ENCODE data around the gene TOMM7.
"Not testable (repeated sequence)": the region's sequence is repeated elsewhere in the genome, so short reads cannot be mapped to it uniquely, and the experiment has no call there.

The TOMM7 gene

DNA sequence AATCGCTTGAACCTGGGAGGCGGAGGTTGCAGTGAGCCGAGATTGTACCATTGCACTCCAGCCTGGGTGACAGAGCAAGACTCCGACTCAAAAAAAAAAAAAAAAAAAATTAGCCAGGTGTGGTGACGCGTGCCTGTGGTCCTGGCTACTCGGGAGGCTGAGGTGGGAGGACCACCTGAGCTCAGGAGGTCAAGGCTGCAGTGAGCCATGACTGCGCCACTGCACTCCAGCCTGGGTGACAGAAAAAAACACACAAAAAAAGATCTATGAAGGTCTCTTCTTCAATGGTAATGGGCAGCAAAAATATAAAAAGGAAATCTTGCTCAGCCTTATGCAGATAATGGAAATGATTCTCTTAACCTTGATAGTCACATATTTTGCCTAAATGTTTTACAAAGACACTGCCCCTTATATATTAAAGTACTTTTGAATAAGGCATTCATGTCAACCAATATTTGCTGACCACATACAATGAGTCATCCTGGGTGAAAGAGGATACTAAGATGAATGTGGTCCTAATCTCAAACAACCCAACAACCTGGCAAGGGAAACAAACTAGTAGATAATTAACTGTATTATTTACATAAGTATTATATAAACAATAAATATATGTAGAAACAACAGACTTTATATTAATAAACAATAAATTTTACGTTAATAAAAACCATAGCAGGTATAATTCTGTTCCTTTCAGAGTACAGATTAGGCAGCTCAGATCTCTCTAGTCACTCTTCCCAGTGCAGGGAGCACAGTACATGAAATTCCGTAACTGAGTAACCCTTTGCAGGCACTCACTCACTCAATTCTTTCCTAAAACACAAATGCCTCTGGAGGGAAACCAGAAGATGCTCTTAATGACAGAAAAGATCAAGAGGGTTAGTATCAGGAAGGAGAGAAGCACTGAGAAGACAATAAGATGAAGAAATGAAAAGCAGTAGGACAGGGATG is 8.1 kb downstream of the TOMM7 start:
- Histone ChIP-seq H3K4me3 (ENCODE audit: low read depth in 1 of 2, low read length in 2 of 2) (no peak overlapping the region), H3K27ac (ENCODE audit: low read length) (no peak overlapping the region), H3K27me3 (ENCODE audit: low read depth, low read length) (no peaks in the 10 kb centered on the region), H3K9me3 (ENCODE audit: control insufficient read depth in 1 of 2, low read length in 2 of 2) (no peaks in the 10 kb centered on the region), H3K4me1 (ENCODE audit: control insufficient read depth in 1 of 2, insufficient read depth in 2 of 2, low read length in 2 of 2) (peaks cover 0 to 2% of the 10 kb centered on the region in 2 donors), H3K36me3 (ENCODE audit: control insufficient read depth in 1 of 2, insufficient read depth in 2 of 2, low read length in 2 of 2) (peaks cover 27 to 58% of the 10 kb centered on the region in 2 donors)

DNA sequence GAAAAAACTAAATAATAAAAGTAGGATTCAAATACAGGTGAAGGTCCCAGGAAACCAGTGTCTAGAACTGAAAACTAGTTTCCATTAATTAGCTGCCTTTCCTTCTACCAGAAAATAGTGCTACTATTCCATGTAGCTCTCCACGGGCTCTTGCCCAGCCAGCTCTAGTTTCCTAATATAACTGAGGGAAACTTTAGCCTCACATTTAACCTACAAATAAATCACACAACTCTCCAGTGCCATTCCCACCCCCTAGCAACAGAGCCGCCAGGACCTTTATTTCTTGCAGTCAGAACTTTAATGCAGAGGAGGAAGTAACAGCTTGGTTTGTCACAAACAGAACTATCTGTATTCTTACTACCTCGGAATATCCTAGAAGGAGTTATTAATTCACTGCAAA is 10.3 kb downstream of the TOMM7 start:
- no peaks in the 10 kb centered on the region for H3K4me1 ChIP-seq (ENCODE audit: control insufficient read depth in 1 of 2, insufficient read depth in 2 of 2, low read length in 2 of 2)
- H3K4me3 ChIP-seq (ENCODE audit: low read depth in 1 of 2, low read length in 2 of 2) = no peak overlapping the region
- no peak overlapping the region for H3K27ac ChIP-seq (ENCODE audit: low read length)
- H3K27me3 ChIP-seq (ENCODE audit: low read depth, low read length) = no peaks in the 10 kb centered on the region
- peaks cover 23 to 53% of the 10 kb centered on the region in 2 donors for H3K36me3 ChIP-seq (ENCODE audit: control insufficient read depth in 1 of 2, insufficient read depth in 2 of 2, low read length in 2 of 2)
- H3K9me3 ChIP-seq (ENCODE audit: control insufficient read depth in 1 of 2, low read length in 2 of 2) = no peaks in the 10 kb centered on the region

DNA sequence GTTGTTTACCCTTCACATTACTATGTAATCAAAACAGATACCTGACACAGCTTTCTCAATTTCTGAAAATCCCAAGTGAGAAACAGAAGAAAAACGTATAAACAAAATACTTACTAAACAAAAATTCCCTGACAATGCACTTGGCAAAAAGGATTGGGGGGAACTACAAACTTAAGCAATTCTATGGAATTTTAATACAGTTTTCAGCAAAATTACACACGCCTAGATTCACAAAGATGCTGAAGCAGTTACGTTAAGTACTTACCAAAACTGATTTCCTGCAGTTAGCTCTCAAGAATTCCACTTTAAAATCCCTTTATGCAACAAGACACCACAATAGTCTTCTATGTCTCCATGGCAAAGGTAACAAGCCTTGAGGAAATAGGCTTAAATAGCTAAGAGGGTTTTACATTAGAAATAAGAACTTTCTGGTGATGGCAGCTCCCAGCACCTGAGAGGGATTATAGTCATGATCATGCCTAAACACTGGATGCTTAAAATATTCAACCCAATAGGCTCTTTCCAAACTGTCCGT is 10.8 kb downstream of the TOMM7 start:
- Histone ChIP-seq H3K27ac (ENCODE audit: low read length) (no peak overlapping the region), H3K27me3 (ENCODE audit: low read depth, low read length) (no peaks in the 10 kb centered on the region), H3K36me3 (ENCODE audit: control insufficient read depth in 1 of 2, insufficient read depth in 2 of 2, low read length in 2 of 2) (peaks cover 23 to 48% of the 10 kb centered on the region in 2 donors), H3K4me3 (ENCODE audit: low read depth in 1 of 2, low read length in 2 of 2) (no peak overlapping the region), H3K4me1 (ENCODE audit: control insufficient read depth in 1 of 2, insufficient read depth in 2 of 2, low read length in 2 of 2) (no peaks in the 10 kb centered on the region), H3K9me3 (ENCODE audit: control insufficient read depth in 1 of 2, low read length in 2 of 2) (no peaks in the 10 kb centered on the region)

DNA sequence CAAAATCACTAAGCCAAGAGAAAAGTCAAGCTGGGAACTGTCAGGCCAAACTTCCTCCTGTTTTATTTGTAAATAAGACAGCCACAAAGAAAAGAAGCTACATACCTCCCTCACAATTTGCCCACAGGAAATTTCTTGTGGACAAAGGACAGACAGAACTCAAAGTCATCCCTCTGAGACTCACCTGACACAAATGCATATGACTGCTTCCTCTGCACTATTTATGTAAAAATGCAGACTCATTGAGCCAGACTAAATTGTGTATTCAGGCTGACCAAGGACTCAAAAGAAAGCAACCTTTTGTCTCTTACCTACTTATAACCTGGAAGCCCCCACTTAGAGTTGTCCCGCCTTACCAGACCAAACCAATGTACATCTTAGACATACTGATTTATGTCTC is 11.8 kb downstream of the TOMM7 start:
- H3K36me3 ChIP-seq (ENCODE audit: control insufficient read depth in 1 of 2, insufficient read depth in 2 of 2, low read length in 2 of 2) = peaks cover 18 to 38% of the 10 kb centered on the region in 2 donors
- no peak overlapping the region for H3K4me3 ChIP-seq (ENCODE audit: low read depth in 1 of 2, low read length in 2 of 2)
- no peaks in the 10 kb centered on the region for H3K27me3 ChIP-seq (ENCODE audit: low read depth, low read length)
- no peak overlapping the region for H3K27ac ChIP-seq (ENCODE audit: low read length)
- no peaks in the 10 kb centered on the region for H3K4me1 ChIP-seq (ENCODE audit: control insufficient read depth in 1 of 2, insufficient read depth in 2 of 2, low read length in 2 of 2)
- H3K9me3 ChIP-seq (ENCODE audit: control insufficient read depth in 1 of 2, low read length in 2 of 2) = no peaks in the 10 kb centered on the region

DNA sequence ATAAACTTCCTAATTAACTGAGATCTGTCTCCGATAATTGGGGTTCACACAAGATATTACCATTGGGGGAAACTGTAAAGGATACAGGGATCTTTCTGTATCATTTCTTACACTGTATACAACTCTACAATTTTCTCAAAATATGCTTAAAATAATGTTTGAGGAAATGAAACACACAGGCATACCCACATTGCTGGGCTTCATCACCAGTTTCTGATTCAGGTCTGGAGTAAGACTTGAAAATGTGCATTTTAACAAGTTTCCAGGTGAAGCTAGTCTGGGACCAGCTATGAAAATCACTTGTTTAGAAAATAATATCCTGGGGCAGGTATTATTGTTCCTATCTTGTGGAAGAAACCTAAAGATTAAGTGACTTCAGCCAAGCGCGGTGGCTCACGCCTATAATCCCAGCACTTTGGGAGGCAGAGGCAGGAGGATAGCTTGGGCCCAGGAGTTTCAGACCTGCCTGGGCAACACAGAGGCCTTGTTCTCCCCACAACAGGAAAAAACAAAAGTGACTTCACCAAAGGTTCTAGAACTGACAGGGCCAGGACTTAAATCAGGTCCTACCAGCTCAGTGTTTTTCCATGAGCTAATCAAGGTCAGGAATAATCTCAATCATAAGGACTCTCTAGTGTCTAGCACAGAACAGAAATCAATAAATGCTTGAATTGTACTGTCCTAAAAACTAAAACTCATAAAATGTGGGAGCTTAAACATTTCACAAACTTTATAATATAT is 12.6 kb downstream of the TOMM7 start:
- no peak overlapping the region for H3K27ac ChIP-seq (ENCODE audit: low read length)
- no peaks in the 10 kb centered on the region for H3K9me3 ChIP-seq (ENCODE audit: control insufficient read depth in 1 of 2, low read length in 2 of 2)
- peaks cover 15 to 31% of the 10 kb centered on the region in 2 donors for H3K36me3 ChIP-seq (ENCODE audit: control insufficient read depth in 1 of 2, insufficient read depth in 2 of 2, low read length in 2 of 2)

DNA sequence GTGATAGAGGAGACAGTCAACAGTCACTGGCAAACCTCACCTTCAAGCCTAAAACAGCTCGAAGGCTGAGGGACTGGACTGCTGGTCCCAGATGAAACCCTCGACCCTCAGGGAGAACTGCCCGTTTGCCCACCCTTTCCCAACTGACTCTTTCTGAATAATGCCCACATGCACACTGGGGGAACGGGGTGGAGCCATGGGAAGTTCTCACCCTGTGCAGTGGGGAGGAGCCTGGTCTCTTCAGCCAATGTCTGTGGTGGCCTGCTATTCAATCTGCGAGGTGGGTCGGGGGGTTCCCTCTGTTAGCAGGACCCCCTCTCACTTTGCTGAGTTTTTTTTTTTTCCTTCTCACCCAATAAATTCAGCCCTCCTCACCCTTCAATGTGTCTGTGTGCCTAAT is 14.5 kb downstream of the TOMM7 start:
- no peak overlapping the region for H3K27ac ChIP-seq (ENCODE audit: low read length)
- H3K27me3 ChIP-seq (ENCODE audit: low read depth, low read length) = no peaks in the 10 kb centered on the region
- H3K36me3 ChIP-seq (ENCODE audit: control insufficient read depth in 1 of 2, insufficient read depth in 2 of 2, low read length in 2 of 2) = peaks cover 10 to 23% of the 10 kb centered on the region in 2 donors
- H3K4me3 ChIP-seq (ENCODE audit: low read depth in 1 of 2, low read length in 2 of 2) = no peak overlapping the region
- no peaks in the 10 kb centered on the region for H3K9me3 ChIP-seq (ENCODE audit: control insufficient read depth in 1 of 2, low read length in 2 of 2)
- no peaks in the 10 kb centered on the region for H3K4me1 ChIP-seq (ENCODE audit: control insufficient read depth in 1 of 2, insufficient read depth in 2 of 2, low read length in 2 of 2)

More for the DNA sequence above, 12.6 kb downstream of the TOMM7 start:
- Histone ChIP-seq H3K4me3 (ENCODE audit: low read depth in 1 of 2, low read length in 2 of 2) (no peak overlapping the region), H3K27me3 (ENCODE audit: low read depth, low read length) (no peaks in the 10 kb centered on the region), H3K4me1 (ENCODE audit: control insufficient read depth in 1 of 2, insufficient read depth in 2 of 2, low read length in 2 of 2) (no peaks in the 10 kb centered on the region)

DNA sequence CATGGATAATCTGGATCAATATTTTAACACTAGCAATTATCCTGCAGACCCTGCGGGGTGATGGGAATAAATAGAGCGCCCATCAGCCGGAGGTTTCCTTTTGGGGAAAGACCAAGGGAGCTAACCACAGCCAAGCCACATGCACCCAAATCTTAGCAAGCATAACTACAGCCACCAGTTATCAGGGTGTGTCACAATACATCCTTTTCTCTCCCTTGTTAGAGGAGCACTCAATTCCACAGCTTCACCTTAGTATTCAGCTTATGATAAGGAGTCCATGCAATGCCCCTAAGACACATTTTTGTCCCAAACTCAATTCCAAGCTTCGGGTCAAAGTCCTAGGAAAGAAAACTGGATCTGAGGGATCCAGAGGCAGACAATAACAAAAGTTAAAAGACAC is 15.9 kb downstream of the TOMM7 start:
- Histone ChIP-seq H3K27me3 (ENCODE audit: low read depth, low read length) (no peaks in the 10 kb centered on the region), H3K9me3 (ENCODE audit: control insufficient read depth in 1 of 2, low read length in 2 of 2) (no peaks in the 10 kb centered on the region), H3K4me1 (ENCODE audit: control insufficient read depth in 1 of 2, insufficient read depth in 2 of 2, low read length in 2 of 2) (no peaks in the 10 kb centered on the region), H3K4me3 (ENCODE audit: low read depth in 1 of 2, low read length in 2 of 2) (no peak overlapping the region), H3K36me3 (ENCODE audit: control insufficient read depth in 1 of 2, insufficient read depth in 2 of 2, low read length in 2 of 2) (peaks cover 1 to 11% of the 10 kb centered on the region in 2 donors), H3K27ac (ENCODE audit: low read length) (no peak overlapping the region)

DNA sequence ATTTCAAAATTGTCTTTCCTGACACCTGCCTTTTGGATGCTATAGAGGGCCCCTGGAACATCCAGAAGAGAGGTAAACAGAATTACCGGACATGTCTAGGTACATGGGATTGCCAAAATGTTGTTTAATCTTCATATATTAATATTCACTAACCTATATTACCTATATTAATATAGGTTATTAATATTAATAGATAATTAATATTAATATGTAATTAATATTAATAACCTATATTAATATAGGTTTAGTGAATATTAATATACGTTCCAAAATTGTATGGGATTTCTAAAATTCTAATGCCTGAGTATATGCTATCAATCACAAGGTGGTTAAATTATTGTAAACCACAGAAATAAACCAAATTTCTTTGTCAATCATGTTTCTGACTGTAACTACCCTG is 17.4 kb downstream of the TOMM7 start:
- no peaks in the 10 kb centered on the region for H3K4me1 ChIP-seq (ENCODE audit: control insufficient read depth in 1 of 2, insufficient read depth in 2 of 2, low read length in 2 of 2)
- H3K27me3 ChIP-seq (ENCODE audit: low read depth, low read length) = no peaks in the 10 kb centered on the region
- no peaks in the 10 kb centered on the region for H3K9me3 ChIP-seq (ENCODE audit: control insufficient read depth in 1 of 2, low read length in 2 of 2)
- no peaks in the 10 kb centered on the region for H3K36me3 ChIP-seq (ENCODE audit: control insufficient read depth in 1 of 2, insufficient read depth in 2 of 2, low read length in 2 of 2)
- H3K4me3 ChIP-seq (ENCODE audit: low read depth in 1 of 2, low read length in 2 of 2) = no peak overlapping the region
- no peak overlapping the region for H3K27ac ChIP-seq (ENCODE audit: low read length)

DNA sequence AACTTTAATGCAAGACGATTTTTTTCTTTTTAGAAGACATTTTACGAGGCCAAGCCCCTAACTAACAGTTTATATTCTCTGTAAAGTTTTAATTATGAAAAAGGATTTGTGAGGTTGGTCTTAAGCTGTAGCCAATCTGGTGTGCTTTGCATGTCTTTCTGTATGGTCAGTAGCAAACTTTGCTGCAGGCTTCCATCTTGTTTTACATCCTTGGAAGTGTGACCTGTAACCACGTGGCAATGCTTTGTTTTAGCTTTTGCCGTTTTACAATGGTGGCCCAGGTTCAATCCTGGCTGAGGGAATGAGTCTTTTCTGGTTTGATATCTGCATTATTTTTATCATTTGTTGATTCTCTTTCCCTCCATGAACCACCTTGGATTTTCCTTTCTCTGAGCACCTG is 19.8 kb downstream of the TOMM7 start:
- not testable (repeated sequence) for H3K36me3 ChIP-seq (ENCODE audit: control insufficient read depth in 1 of 2, insufficient read depth in 2 of 2, low read length in 2 of 2); H3K27me3 ChIP-seq (ENCODE audit: low read depth, low read length); H3K9me3 ChIP-seq (ENCODE audit: control insufficient read depth in 1 of 2, low read length in 2 of 2); H3K4me1 ChIP-seq (ENCODE audit: control insufficient read depth in 1 of 2, insufficient read depth in 2 of 2, low read length in 2 of 2); H3K4me3 ChIP-seq (ENCODE audit: low read depth in 1 of 2, low read length in 2 of 2); H3K27ac ChIP-seq (ENCODE audit: low read length)

DNA sequence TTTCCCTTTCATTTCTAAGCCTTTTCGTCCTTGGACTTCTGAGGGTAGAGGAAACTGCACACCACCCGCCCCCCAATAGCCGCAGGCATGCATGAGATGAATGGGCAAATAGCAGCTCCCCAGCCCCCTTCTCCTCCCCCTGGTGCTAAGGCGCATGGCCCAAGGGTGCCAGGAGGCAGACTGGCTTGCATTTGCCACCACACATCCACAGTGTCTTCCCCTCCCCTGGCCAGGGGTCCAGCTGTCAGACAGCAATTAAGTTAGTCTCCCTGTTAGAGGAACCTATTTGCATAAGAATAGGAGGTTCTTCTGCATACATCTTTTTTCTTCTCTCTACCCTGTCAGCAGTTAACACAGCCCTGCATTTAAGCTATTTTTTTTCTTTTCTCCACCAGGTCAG is 20.2 kb downstream of the TOMM7 start:
- Histone ChIP-seq H3K27ac (ENCODE audit: low read length) (no peak overlapping the region), H3K36me3 (ENCODE audit: control insufficient read depth in 1 of 2, insufficient read depth in 2 of 2, low read length in 2 of 2) (no peaks in the 10 kb centered on the region), H3K4me1 (ENCODE audit: control insufficient read depth in 1 of 2, insufficient read depth in 2 of 2, low read length in 2 of 2) (no peaks in the 10 kb centered on the region)

DNA sequence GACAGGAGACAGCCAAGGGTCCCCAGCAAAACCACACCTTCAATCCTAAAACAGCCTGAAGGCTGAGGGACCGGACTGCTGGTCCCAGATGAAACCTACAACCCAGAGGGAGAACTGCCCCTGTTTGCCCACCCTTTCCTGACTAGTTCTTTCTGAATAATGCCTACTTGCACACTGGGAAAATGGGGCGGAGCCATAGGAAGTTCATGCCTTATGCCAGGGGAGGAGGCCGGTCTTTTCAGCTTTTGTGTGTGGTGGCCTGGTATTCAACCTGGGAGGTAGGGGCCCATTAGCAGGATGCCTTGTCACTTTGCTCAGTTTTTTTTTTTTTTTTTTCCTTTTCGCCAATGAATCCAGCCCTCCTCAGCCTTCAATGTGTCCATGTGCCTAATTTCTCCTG is 20.7 kb downstream of the TOMM7 start:
- Histone ChIP-seq H3K4me1 (ENCODE audit: control insufficient read depth in 1 of 2, insufficient read depth in 2 of 2, low read length in 2 of 2) (no peaks in the 10 kb centered on the region), H3K36me3 (ENCODE audit: control insufficient read depth in 1 of 2, insufficient read depth in 2 of 2, low read length in 2 of 2) (no peaks in the 10 kb centered on the region), H3K4me3 (ENCODE audit: low read depth in 1 of 2, low read length in 2 of 2) (no peak overlapping the region), H3K27me3 (ENCODE audit: low read depth, low read length) (no peaks in the 10 kb centered on the region), H3K9me3 (ENCODE audit: control insufficient read depth in 1 of 2, low read length in 2 of 2) (no peaks in the 10 kb centered on the region), H3K27ac (ENCODE audit: low read length) (no peak overlapping the region)

More for the DNA sequence above, 20.2 kb downstream of the TOMM7 start:
- Histone ChIP-seq H3K4me3 (ENCODE audit: low read depth in 1 of 2, low read length in 2 of 2) (no peak overlapping the region), H3K27me3 (ENCODE audit: low read depth, low read length) (no peaks in the 10 kb centered on the region), H3K9me3 (ENCODE audit: control insufficient read depth in 1 of 2, low read length in 2 of 2) (no peaks in the 10 kb centered on the region)

Measured in muscle layer of duodenum (tissue), 2 donors.